DMS 273 (cell line): ENCODE measurements around the gene IYD.
"Not testable (repeated sequence)": the region's sequence is repeated elsewhere in the genome, so short reads cannot be mapped to it uniquely, and the experiment has no call there.

Experiments
- DNase-seq: peaks from one replicate; lab custom pipeline; 2025; ENCODE audit not compliant: unreplicated experiment; lab: John Stamatoyannopoulos, UW

IYD gene

GRCh38 chr6:150426198-150426597 lies 57.4 kb downstream of the IYD start:
- no peak for DNase-seq

- DNase-seq: no peak
These were observed 58.3 kb downstream of the IYD start for GRCh38 chr6:150427037-150427602.

- no peak for DNase-seq
These were observed 59.0 kb downstream of the IYD start for GRCh38 chr6:150427843-150428242.

- DNase-seq: no peak
These were observed 62.0 kb downstream of the IYD start for GRCh38 chr6:150430815-150431214.

- no peak for DNase-seq
These were observed 66.5 kb downstream of the IYD start for GRCh38 chr6:150435360-150435759.

- DNase-seq: no peak
These were observed 67.0 kb downstream of the IYD start for GRCh38 chr6:150435832-150436231.

- DNase-seq: no peak
These were observed 70.6 kb downstream of the IYD start for GRCh38 chr6:150439373-150439772.

GRCh38 chr6:150443621-150444020 lies 74.8 kb downstream of the IYD start:
- DNase-seq: no peak

GRCh38 chr6:150444308-150444707 lies 75.5 kb downstream of the IYD start:
- DNase-seq: no peak

GRCh38 chr6:150445486-150445885 lies 76.7 kb downstream of the IYD start:
- DNase-seq: no peak

GRCh38 chr6:150448221-150448620 lies 79.4 kb downstream of the IYD start:
- no peak for DNase-seq

GRCh38 chr6:150449055-150449454 lies 80.2 kb downstream of the IYD start:
- DNase-seq: not testable (repeated sequence)

- no peak for DNase-seq
These were observed 82.1 kb downstream of the IYD start for GRCh38 chr6:150450918-150451317.

- DNase-seq: no peak
These were observed 83.1 kb downstream of the IYD start for GRCh38 chr6:150451807-150452427.

GRCh38 chr6:150452428-150453243 lies 83.8 kb downstream of the IYD start:
- no peak for DNase-seq

- no peak for DNase-seq
These were observed 84.5 kb downstream of the IYD start for GRCh38 chr6:150453357-150453756.
